GM19193 (cell line): ENCODE results near the gene IFNL2.

Experiments used
- POLR2A ChIP-seq: IDR thresholded peaks from 4 replicates; pipeline ENCODE4 v1.6.1; 2011; ENCODE audit not compliant: insufficient read depth, insufficient read length; ENCODE audit errors: extremely low read depth

IFNL2 gene

GRCh38 chr19:39277598-39277997 lies 9.4 kb downstream of the IFNL2 start:
- no peak for TF ChIP-seq POLR2A

DNA sequence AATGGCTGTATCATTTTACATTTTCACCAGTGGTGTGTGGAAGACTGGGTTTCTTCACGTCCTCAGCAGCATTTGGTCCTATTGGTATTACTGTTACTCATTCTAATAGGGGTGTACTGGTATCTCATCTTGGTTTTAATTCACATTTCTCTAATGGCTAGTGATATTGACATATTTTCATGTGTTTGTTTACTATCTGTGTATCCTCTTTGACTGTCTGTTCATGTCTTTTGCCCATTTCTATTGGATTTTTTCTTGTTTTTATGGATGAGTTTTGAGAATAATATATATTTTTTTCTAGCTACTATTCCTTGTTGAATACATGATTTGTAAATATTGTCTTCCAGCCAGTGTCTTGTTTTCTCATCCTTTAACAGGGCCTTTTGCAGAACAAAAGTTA lies 13.8 kb downstream of the IFNL2 start:
- TF ChIP-seq POLR2A: no peak

- no peak for TF ChIP-seq POLR2A
These were observed 15.8 kb downstream of the IFNL2 start for GRCh38 chr19:39284032-39284431.

DNA sequence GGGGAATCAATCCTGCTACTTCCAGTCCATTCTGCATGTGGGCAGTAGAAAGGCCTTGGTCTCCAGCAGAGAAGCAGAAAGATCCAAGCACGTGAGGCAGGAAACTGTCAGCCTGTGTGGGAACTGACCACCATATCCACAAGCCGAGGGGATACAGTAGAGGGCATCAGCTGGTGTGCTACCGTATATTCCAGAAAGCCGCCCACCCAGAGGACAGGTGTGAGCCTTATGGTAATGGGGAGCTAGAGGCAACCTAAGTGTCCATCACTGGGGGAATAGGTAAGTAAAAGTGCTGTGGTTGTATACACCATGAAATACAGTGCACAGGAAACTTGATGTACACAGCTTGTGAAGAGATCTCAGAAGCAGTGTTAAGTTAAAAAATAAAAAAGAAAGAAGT lies 25.2 kb downstream of the IFNL2 start:
- no peak for TF ChIP-seq POLR2A

DNA sequence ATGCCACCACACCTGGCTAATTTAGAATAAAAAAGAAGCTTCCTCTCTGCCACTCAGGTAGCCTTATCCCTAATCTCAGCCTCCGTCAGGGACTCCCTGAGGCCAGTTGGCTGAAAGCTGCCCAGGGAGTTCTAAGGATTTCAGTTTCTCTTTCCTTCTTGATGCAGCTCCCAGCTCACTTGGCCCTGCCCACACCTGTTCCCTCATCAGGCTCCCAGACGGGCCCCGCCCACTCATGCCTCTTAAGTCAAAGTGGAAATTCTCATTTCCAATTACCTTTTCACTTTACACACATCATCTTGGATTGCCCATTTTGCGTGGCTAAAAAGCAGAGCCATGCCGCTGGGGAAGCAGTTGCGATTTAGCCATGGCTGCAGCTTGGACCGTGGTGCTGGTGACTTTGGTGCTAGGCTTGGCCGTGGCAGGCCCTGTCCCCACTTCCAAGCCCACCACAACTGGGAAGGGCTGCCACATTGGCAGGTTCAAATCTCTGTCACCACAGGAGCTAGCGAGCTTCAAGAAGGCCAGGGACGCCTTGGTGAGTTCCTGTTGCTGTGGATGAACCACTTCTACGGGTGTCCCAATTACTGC lies 28.0 kb downstream of the IFNL2 start, which contains the start of gene IFNL1:
Gene IFNL1 (plus strand): TSS at position 353 of the 591 bp plus-strand sequence. CDS start 15 bp downstream, at position 368.
- TF ChIP-seq POLR2A: no peak

DNA sequence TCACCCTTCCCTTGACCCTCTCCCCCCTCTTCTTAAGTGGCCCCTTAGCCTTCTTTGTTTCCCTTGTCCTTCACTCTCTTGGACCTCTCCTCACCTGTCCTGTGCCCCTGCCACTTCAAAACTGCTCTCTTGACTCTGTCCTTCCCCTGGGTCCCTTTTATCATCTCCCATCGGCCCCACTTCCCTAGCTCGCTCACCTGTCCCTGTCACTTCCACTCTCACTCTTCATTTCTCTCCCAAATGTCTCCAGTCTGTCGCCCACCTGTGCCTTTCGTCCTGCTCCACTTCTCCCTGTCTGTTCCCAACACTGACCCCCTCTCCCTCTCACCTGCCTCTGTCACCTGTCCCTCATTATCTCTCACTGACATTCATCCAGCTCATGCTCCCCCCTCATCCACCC lies 28.7 kb downstream of the IFNL2 start:
- no peak for TF ChIP-seq POLR2A

DNA sequence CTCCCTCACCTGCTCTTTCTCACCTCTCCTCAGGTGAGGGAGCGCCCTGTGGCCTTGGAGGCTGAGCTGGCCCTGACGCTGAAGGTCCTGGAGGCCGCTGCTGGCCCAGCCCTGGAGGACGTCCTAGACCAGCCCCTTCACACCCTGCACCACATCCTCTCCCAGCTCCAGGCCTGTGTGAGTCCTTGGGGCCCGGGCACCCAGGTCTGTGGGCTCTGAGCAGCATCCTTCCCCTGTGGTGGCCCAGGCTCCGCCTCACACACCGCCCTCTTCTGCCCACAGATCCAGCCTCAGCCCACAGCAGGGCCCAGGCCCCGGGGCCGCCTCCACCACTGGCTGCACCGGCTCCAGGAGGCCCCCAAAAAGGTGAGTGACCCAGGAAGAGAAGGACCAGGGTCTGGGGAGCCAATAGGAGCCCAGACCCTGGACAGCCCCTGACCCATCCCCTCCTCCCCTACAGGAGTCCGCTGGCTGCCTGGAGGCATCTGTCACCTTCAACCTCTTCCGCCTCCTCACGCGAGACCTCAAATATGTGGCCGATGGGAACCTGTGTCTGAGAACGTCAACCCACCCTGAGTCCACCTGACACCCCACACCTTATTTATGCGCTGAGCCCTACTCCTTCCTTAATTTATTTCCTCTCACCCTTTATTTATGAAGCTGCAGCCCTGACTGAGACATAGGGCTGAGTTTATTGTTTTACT lies 29.9 kb downstream of the IFNL2 start:
- no peak for TF ChIP-seq POLR2A

DNA sequence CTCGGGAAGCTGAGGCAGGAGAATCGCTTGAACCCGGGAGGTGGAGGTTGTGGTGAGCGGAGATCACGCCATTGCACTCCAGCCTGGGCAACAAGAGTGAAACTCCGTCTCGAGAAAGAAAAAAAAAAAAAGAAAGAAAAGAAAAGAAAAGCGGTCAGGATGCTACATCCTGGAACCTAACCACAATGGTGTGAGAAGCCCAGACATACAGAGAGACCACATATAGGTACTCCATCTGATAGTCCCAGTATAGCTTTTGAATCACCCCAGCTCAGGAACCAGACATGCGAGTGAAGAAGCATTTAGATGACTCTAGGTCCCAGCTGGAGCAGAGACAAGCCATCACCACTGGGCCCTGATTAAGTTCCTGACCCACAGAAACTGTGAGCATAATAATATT lies 31.2 kb downstream of the IFNL2 start:
- TF ChIP-seq POLR2A: no peak

DNA sequence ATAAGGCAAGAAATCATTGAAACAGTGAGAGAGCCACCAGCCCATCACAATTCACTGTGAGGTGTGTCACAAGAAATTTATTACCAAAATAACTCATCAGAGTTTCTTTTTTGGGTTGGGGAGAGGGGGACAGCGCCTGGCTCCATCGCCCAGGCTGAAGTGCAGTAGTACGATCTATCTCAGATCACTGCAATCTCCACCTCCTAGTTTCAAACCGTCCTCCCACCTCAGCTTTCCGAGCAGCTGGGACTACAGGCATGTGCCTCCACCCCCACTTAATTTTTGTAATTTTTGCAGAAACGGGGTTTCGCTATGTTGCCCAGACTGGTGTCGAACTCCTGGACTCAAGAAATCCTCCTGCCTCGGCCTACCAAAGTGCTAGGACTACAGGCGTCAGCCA lies 31.6 kb downstream of the IFNL2 start:
- no peak for TF ChIP-seq POLR2A

DNA sequence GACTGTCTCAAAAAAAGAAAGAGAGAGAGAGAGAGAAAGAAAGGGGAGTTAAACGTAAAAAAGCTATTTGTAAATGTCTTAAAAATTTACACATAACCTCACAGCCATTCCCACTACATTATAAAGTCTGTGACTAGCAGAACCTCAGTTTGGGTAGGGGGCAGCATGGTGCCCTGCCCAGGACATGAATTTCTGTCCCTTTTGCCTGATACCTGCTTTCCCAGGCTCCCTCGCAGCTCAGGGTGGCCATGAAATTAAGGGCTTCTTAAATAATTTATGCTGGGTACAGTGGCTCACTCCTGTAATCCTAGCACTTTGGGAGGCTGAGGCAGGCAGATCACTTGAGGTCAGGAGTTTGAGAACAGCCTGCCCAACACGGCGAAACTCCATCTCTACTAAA lies 32.8 kb downstream of the IFNL2 start:
- no peak for TF ChIP-seq POLR2A

- TF ChIP-seq POLR2A: no peak
These were observed 33.4 kb downstream of the IFNL2 start for GRCh38 chr19:39301562-39301961.

DNA sequence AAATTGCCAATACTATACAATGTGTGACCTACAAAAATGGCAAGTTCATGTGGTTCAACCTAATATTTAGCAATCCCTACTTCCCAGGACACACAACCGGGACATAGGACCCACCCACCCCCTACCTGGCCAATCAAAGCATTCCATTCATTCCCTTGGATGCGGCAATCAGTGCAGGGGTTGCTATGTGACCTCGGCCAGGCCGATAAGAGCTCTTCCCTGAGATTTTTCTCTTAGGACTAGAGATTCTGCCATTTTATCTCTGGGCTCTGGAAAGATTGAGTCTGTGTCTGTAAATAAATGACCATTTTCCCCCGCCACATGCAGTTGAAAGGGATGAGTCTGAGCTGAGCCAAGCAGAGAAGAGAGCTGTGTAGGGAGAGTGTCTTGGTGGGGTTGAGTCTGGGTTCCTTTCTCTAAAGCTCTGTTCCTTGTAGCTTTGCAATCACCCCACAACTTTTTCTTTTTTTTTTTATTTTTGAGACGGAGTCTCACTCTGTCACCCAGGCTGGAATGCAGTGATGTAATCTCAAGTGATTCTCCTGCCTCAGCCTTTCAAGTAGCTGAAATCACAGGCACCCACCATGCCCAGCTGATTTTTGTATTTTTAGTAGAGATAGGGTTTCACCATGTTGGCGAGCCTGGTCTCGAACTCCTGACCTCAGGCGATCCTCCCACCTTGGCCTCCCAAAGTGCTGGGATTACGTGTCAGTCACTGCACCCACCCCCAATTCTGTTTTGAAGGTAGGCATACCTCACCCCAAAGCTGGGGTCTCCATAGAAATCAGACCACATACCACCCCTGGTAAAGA lies 35.4 kb downstream of the IFNL2 start:
- no peak for TF ChIP-seq POLR2A

- TF ChIP-seq POLR2A: no peak
These were observed 36.0 kb downstream of the IFNL2 start for GRCh38 chr19:39304185-39304513.

DNA sequence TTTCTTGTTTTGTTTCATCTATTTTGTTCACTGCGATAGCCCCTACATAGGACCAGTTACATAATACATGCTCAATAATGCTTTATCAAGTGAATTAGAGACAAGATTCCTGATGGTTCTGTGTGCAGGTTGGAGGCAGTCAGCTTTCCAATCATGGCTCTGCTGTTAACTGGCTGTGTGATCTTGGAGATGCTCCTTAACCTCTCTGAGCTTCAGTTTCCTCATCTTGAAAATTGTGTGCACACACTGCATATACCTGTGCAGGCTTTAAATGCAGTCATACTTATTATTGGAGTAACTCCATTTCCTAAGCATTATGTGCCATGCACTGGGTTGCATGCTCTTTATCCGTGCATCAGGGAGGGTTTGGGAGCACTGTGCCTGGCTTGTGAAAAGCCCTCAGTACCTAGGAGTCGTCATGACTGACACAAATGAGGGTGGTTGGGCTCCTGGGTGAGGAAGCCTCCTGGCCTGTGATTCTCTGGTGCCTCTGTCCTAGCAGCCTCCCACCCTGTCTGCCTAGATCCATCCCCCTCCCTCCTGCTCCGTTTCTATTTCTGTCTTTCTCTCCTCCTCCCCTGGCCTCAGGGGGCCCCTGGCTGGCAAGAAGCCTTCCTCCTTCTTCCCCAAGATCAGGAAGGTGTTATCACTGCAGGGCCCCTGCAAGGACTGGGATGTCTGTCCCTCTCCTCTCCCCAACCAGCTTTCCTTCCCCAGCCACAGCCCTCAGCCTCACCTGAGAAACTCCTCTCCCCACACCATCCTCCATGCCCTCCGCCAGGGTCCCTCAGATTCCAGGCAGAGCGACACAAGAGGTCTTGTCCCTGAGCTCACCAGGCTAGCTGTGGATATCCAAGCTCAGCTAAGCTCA lies 36.7 kb downstream of the IFNL2 start:
- no peak for TF ChIP-seq POLR2A

DNA sequence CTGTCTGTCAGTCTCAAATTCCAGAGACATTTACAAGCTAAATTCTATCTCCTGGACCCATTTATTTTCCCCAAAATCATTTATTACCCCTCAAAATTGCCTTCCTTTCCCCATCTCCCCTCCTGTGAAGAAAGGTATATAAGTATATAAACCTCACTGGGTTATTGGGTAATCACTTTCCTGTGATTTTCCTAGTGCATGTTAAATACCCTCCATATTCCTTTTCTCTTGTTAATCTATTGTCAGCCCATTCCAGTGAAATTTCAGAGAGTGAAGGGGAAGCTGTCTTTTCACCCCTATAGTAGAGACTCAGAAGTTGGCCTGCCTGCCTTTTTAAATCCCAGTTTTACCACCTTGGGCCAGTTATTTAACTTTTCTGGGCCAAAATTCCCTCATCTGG lies 37.9 kb downstream of the IFNL2 start:
- TF ChIP-seq POLR2A: no peak
